Raji (cell line): ENCODE results near the gene TNC.

Experiments used
- POLR2A ChIP-seq: IDR thresholded peaks from 2 replicates; pipeline ENCODE4 v1.6.1; 2011; ENCODE audit warnings: low read depth, low read length, control low read depth; ENCODE audit not compliant: insufficient read depth

The TNC gene

DNA sequence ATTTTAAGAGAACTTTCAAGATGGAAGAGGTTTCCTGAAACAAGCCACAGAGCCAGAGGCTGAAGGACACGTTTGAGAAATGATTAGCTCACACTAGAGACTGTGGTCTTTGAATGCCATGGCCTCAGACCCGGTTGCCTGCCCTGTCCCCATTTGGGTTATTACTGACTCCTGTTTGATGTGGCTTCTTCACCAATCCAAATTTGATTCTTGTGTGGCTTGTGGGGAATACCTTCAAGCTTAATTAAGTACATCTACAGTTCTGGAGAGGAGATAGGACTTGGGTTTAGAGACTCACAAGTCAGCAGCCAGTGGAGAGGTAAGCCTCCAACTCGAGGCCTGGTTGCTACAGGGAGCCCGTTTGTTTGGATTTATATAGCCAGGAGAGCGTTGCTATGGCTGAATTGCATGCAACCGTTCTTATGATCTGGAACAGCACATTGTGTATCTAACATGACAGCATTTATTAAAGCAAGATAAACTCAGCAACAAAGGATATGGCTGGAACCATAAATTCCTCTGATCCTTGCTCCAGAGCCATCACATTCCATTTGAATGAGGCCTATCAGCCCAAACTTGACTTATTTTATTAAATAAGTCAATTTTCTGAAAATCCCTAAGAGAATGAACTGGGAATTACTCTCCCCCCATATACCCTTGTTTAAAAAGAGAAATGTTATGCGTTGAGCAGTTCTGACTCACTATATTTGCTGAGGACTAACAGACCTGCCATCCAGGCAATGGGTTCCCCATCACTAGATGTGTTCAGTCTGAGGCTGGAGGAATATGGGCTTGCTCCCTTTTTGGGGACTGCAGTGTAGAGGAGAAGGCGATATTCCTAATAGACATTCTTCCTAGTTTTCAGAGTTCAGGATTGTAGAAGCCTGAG is 99.2 kb downstream of the TNC start:
- no peak for TF ChIP-seq POLR2A

DNA sequence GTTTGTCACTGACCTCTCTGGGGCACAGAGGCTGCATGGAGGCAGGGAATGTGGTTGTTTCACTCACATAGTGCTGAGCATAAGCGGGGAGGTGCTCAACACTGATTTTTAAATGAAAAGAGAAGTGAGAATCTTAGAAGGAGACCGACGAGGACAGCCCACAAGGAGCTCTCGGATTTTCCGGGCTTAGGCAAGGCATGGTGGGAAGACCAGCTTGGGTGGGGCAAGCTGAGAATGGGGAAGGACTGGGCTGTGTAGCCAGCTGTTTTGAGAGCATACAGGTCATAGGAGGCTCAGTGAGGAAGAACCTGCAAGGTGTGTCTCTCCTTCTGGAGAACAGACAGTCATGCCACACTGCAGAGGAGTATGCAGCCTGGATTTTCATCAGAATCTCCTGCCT is 101.6 kb downstream of the TNC start:
- TF ChIP-seq POLR2A = no peak

- TF ChIP-seq POLR2A = no peak
These were observed 102.8 kb downstream of the TNC start for GRCh38 chr9:115015018-115015635.

DNA sequence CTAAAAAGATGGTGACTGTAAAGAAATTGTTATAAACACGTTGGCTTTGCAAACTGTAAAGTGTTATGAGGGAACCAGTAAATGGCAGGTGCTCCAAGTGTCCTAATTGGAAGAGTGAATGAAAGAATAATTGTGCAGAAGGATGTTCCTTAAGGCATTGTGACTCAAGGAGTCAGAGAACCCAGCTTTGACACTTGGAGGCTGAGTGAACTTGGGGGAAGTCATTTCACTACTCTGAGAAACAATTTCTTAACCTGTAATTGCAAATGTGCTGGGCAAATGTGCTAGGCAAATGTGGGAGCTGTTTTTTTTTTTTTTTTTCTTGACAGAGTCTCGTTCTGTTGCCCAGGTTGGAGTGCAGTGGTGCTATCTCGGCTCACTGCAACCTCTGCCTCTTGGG is 103.5 kb downstream of the TNC start:
- TF ChIP-seq POLR2A = no peak

DNA sequence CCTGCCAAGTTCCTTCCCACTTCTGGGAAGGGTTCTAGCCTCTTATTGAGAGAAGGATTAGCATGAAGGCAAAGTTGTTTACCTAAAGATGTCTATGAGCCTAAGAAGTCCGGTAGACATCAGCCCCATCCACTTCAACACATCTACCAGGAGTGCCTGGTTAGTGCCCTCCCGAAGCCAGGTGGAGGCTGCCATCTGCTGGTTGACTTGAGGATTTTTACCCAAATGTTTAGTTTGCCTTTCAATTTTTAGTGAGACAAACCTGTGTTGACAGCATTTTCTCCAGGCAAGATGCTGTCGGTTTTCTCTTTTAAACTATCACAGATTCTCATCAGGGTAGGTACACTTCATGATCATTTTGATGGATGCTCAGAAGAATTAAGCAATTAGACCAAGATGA is 104.0 kb downstream of the TNC start:
- no peak for TF ChIP-seq POLR2A

- TF ChIP-seq POLR2A = no peak
These were observed 105.5 kb downstream of the TNC start for GRCh38 chr9:115012486-115012885.

- no peak for TF ChIP-seq POLR2A
These were observed 107.1 kb downstream of the TNC start for GRCh38 chr9:115010874-115011273.

DNA sequence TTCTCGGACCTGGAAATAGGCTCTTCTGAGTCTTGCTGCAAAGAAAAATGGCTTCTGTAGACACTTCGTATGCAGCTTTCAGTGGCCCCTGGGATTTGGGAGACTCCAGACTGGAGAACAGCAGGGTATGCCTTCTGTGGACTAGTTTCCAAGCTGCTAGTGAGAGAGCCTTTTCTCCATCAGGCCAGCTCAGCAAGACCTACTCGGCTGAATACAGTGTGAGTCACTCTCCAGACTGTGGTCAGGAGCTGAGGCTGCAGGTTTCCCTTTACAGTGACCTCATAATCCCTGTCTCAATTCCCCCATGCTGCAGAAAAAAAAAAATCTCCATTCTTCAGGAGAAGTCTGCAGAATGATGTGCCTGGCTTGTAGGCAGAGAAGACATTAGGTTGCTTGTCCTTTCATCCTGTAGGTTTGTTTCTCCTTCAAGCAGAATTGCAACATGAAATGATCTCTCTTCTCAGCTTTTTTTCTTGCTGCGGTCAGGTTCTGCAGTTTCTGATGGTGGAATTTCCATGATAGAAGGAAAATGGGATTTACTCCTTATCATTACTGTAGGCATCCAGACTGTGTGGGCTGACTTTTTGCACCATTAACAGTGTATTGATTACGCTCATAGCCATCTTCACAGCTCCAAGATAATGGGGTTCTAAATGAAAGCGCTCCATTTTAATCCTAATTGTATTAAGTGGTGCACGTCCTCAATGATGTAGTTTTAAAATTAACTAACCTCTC is 109.3 kb downstream of the TNC start:
- no peak for TF ChIP-seq POLR2A

DNA sequence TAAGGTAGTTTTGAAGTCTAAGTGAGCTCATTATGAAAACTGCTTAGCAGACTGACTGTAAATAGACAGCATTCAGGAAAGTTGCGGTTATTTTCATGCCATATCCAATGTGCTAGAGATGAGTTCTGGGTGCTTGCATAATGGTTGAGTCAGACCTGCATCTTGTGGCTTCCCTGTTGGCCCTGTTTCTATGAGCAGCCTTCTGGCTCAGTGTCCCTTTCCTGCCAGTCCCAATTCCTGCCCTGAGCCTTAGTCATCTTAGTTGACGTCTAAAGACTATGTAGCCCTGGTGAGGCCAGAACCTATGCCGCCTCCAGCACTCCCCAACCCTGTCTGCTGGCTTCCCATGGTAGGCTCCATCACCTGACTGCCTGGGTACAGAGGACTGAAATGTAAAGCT is 111.3 kb downstream of the TNC start:
- TF ChIP-seq POLR2A = no peak

- TF ChIP-seq POLR2A = no peak
These were observed 112.6 kb downstream of the TNC start for GRCh38 chr9:115005322-115005721.

- no peak for TF ChIP-seq POLR2A
These were observed 113.4 kb downstream of the TNC start for GRCh38 chr9:115004545-115004944.

DNA sequence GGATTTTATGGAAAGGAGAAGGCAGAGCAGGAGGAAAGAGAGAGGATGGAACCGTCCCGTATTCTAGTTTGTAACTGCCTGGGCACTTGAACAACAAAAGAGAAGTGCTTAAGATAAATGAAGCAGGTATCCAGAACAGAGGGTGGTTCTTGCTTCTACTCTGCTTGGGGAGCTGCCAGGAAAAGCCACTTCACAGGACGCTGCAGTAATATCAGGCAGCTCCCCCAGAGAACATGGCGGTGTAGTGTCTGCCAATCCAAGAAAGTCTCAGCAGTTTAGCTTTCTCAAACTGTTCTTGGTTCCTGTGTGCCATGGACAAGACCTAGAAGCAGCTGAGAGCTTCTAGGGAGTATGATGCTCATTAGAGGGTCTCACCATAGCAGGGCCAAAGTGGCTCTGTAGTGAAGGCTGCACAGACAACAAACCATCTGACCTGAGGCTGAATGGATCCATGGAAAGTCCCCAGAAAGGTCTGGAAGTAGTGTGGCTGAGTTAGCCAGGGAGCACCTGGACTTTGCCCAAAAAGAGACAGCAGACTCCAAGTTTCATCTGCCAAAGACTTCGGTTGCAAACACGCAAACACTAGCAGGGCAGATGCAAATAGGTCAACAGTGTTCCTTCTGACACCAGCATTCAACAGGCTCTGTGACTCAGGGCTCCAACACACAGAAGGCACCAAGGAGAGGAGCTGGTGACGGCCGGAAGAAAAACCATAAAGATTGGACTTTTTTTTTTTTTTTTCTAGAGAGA is 115.4 kb downstream of the TNC start:
- TF ChIP-seq POLR2A = no peak

GRCh38 chr9:115000217-115000639 is 117.7 kb downstream of the TNC start:
- no peak for TF ChIP-seq POLR2A

- TF ChIP-seq POLR2A = no peak
These were observed 119.6 kb downstream of the TNC start for GRCh38 chr9:114998326-114998725.

DNA sequence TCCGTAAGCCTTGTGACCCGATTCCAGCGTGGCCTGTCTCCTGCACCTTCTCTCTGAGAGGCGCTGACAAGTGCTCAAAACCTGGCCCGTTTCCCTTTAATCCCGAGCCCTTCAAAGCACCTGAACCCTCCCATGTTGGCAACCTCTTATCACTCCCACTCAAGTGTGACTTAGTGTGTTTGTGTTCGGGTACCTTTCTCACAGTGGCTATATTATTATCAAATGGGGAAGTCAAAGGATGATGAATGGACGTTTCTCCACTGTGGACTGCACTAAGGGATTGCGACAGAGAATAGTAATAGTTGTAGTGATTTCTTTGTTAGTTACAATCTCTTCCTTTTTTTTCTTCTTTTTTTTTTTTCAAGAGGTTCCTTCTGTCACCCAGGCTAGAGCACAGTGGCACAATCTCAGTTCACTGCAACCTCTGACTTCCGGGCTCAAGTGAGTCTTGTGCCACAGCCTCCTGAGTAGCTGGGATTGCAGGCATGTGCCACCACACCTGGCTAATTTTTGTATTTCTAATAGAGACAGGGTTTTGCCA is 122.2 kb downstream of the TNC start:
- TF ChIP-seq POLR2A = no peak
